ENCODE measurements around the gene H3-3A. TPM values are rescaled to one million over a fixed set of nuclear protein-coding genes. Genes with fewer than 3 reads are reported as not detected.
A peak's percentile ranks its signal among the peaks of the same experiment; 100 is the strongest.

H3-3A gene
- polyA plus RNA-seq, 3 donors, result 282 to 940 (median 473) TPM

DNA sequence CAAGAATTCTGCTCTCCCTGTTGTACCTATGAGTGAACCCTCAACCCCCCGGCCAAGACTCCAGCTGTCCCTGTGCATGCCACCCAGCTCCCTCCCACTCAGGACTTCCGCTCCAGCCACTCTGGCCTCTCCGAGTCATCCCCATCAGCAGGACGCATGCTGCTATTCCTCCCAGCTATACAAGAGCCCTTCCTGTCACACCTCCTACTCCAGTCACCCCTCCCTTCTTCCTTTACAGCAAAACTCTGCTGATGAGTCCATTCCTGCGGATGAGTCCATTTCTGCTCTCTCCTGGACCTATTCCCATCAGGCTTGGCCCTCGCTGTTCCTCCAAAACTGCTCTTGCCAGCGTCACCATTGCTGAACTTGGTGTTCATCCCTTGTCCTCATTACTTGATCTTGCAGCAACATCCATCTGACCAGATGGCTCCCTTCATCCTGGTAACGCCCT lies 42.2 kb downstream of the H3-3A start:
- H3K27ac ChIP-seq (ENCODE audit: low read depth, low read length), result no peak overlapping the region
- 66 to 80% (median 73%) methylated on average over 8 of the region's 8 CpGs for WGBS, 3 donors

DNA sequence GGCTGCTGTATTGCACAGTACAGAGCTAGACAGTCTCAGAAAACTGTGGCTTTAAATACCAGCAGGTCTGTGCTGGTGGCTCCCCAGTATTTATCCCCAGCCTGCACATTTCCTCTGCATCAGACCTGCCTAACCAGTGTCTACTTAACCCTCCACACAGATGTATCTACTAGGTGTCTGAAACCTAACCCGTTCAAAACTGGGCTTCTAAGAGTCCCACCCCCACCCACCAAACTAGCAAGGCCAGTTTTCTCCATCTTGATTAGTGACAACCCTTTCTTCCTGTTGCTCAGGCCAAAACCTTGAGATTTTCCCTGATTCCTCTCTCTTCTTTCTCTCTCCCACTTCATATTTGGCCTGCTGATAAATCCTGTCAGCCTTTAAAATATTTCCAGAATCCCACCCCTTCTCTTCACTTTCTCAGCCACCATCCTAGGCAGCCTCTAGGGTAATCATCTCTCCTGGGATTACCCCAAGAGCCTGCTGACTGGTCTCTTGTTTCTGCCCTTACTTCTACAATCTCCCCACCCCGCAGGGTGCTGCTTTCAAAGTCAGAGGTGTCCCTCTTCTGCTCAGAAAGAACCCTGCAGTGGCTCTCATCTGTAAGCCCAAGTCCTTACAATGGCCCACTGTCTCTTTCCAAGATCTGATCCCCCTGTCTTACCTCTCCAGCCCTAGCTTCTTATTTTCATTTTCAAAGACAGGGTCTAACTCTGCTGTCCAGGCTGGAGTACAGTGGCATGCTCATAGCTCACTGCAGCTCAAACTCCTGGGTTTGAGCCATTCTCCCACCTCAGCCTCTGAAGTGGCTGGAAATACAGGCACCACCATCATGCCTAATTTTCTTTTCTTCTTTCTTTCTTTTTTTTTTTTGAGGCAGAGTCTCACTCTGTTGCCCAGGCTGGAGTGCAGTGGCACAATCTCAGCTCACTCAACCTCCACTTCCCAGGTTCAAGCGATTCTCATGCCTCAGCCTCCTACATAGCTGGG lies 45.2 kb downstream of the H3-3A start:
- H3K27ac ChIP-seq (ENCODE audit: low read depth, low read length), result no peak overlapping the region
- 69 to 82% (median 76%) methylated on average over 3 of the region's 3 CpGs for WGBS, 3 donors

DNA sequence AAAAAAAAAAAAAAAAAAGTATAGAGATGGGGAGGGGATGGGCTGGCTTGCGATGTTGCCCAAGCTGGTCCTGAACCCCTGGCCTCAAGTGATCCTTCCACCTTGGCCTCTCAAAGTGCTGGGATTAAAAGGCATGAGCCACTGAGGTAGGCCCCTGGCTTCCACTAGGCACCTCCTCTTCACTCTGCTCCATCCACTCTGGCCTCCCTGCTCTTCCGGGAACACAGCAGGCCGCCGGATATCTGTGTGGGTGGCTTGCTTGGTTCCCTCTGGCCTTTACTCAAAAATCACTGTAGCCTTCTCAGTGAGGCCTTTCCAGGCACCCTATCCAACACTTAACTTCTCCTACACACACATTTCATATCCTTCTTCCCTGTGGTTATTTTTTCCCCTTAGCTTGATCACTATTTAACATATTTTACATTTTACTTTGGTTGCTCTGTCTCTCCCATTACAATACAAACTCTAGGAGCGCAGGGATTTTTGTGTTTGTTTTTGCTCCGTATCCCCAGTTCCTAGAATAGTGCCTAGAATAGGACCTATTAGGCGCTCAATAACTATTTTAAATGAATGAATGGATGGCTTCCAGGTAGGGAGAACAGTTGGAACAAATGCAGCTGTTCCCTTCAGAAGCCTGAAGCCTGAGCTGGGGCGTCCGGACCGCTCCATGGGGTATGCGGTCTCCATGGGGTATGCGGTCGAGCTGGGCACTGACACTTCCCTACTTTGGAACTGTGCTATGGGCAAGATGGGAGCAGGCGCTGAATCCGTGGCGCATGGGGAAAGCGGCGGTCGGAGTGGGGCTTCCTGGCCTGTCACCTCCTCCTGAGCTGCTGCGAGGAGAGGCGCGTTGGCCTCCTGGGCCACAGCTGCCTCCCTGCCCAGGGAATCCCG lies 46.7 kb downstream of the H3-3A start:
- peak overlapping the region; percentile 68 for H3K27ac ChIP-seq (ENCODE audit: low read depth, low read length)
- WGBS, 3 donors, result 11 to 20% (median 14%) methylated on average over 23 of the region's 23 CpGs

GRCh38 chr1:226109829-226110248 lies 47.3 kb downstream of the H3-3A start:
- 0 to 1% (median 1%) methylated on average over 42 to 57 of the region's 57 CpGs for WGBS, 3 donors
- H3K27ac ChIP-seq (ENCODE audit: low read depth, low read length), result peak overlapping the region; percentile 68

GRCh38 chr1:226110249-226111097 lies 48.0 kb downstream of the H3-3A start:
- whole genome bisulfite sequencing, 3 donors, result 1% methylated on average over 70 to 73 of the region's 73 CpGs

DNA sequence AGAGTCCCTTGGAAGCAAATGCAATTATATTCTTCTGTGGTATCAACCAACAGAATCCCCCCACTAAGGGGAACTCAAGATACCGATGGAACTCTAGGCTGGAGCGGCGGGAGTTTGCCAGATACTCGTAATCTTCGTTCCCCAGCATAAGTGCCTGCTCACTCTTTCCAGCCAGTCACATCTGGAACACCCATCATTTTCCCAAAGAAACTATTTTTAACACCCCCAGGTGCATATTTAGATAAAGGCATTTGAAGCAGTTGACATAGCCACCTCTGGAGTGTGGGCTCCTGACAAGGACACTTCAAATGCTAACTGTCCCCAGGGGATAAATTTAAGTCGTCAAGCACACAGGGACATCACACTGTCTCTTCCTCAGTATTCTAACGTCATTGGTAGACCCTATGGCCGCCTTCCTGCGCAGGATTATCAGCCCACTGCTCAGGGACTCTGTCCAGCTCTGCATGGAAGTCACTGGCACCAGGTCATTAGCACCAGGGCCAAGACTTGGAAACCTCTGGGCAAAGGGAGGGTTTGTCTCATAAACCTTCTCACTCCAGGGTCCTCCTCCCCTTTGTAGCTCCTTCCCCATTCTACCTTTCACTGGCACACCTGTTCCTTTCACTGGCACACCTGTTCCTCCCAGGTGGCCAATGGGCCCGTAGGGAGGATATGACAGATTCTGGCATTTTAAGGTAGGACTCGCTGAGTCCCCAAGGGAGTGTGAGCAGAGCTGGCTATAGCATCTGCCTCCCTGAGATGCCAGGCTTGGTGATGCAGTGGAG lies 48.8 kb downstream of the H3-3A start:
- WGBS, 3 donors, result 28 to 41% (median 40%) methylated on average over 11 of the region's 11 CpGs
- H3K27ac ChIP-seq (ENCODE audit: low read depth, low read length), result peak overlapping the region; percentile 80

More at GRCh38 chr1:226110249-226111097, 48.0 kb downstream of the H3-3A start:
- H3K27ac ChIP-seq (ENCODE audit: low read depth, low read length), result peak overlapping the region; percentile 80

- 79 to 86% (median 85%) methylated on average over 7 of the region's 7 CpGs for WGBS, 3 donors
- no peak overlapping the region for H3K27ac ChIP-seq (ENCODE audit: low read depth, low read length)
Observed at GRCh38 chr1:226111883-226112261, 49.4 kb downstream of the H3-3A start.

DNA sequence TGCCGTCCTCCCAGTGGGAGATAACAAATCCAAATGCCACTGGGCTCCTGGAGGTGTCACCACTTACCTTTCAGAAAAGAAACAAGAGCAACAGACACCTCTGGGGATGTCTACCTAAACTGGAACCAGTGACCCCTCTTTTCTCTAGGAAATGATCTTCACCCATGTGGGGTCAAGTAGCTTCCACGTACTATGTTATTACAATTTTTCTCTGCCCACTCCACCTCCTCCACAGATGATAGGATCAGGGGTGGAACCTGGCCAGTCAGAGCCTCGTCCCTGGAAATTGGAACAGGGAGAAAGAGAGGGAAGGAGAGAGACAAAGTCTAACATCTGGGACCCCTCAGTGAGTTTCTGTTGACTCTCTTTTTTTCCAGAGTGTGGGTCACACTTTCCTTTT lies 50.1 kb downstream of the H3-3A start:
- H3K27ac ChIP-seq (ENCODE audit: low read depth, low read length), result no peak overlapping the region

DNA sequence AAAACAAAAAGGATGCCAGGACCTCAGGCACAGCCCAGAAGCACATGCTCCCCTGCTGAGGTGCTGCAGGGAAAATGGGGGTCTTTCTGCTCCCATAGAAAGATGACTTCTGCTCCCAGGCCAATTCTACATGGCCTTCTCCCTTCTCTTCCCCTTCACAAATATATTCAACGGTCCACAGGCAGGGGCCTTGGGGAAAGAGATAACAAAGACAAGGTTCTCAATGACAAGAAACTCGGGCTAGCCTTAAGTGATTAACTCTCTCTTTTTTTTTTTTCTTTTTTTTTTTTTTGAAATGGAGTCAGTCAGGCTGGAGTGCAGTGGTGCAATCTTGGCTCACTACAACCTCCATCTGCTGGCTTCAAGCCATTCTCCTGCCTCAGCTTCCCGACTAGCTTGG lies 54.2 kb downstream of the H3-3A start:
- H3K27ac ChIP-seq (ENCODE audit: low read depth, low read length), result no peak overlapping the region
- 55 to 74% (median 65%) methylated on average over 3 of the region's 3 CpGs for WGBS, 3 donors

More for the DNA sequence above, 50.1 kb downstream of the H3-3A start:
- 89 to 91% (median 90%) methylated on average over 3 of the region's 3 CpGs for WGBS, 3 donors

DNA sequence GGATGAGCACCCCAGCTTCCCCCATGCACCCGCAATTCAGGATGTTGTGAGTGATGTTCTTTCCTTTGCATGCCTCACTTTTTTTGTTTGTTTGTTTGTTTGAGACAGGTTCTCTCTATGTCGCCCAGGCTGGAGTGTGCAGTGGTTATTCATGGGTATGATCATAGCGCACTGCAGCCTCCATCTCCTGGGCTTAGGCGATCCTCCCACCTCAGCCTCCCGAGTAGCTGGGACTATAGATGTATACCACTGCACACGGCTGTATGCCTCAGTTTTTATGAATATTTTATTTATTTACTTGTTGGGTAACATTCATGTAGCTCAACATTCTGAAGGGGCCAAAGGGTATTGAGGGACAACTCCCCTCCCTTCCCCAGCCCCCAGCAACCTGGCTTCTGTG lies 54.8 kb downstream of the H3-3A start:
- WGBS, 3 donors, result 78 to 93% (median 86%) methylated on average over 6 of the region's 6 CpGs
- no peak overlapping the region for H3K27ac ChIP-seq (ENCODE audit: low read depth, low read length)

DNA sequence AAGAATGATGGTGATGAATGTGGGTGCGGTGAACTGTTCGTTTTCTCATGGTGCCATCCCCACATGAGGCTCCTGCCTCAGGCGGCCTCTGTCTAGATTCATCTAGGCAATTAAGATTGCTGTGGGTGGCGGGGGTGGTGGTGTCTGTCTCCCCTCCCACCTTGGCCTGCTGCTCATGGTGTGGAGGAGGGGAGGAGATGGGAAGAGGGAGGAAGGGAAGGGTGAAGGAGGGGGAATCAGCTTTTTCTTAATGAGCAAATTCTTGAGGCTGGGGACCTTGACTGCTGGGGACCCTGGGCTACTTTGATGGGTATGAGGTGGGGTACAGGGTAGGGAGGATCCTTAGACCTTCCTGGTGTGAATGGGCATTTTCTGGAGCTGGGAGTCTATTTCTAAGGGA lies 55.8 kb downstream of the H3-3A start:
- H3K27ac ChIP-seq (ENCODE audit: low read depth, low read length), result no peak overlapping the region
- WGBS, 3 donors, result 88 to 95% (median 91%) methylated on average over 4 of the region's 4 CpGs

DNA sequence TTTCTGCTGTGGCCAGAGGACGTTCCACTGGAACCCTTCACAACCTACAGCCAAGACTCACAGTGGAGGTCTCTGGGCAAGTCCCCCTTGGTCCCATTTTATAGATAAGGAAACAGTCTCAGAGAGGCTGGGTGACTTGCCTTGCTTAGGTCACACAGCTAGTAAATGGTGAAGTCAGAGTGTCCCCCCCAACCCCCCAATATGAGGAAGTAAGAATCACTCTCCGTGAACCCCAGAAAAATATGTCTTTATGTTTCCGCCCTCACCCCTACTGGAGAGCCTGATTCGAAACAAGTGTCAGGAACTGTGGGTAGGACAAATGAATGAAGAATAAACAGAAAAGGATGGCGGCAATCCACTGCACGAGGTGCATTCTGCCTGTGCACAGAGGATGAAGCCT lies 56.7 kb downstream of the H3-3A start:
- 81 to 86% (median 86%) methylated on average over 6 of the region's 6 CpGs for WGBS, 3 donors
- H3K27ac ChIP-seq (ENCODE audit: low read depth, low read length), result no peak overlapping the region

DNA sequence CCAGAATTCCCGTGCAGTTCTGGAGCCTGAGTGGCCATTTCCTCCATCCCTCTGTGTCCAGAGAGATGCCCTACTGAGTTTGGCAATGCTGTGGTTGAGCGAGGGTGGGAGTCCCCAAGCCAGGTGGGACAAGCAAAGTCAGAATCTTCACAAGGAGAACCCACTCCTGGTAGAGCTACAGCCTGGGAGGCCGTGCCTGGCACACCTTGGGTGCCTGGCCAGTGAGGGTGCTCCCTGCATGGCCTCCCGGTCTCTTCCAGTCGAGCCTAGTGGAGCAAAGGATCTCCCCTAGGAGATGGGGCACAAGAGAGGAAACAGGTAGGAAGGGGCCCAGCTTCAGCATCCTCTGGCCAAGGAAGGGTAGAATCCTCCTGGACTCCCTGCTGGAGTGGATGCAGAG lies 57.9 kb downstream of the H3-3A start:
- 71 to 90% (median 88%) methylated on average over 5 of the region's 5 CpGs for WGBS, 3 donors

DNA sequence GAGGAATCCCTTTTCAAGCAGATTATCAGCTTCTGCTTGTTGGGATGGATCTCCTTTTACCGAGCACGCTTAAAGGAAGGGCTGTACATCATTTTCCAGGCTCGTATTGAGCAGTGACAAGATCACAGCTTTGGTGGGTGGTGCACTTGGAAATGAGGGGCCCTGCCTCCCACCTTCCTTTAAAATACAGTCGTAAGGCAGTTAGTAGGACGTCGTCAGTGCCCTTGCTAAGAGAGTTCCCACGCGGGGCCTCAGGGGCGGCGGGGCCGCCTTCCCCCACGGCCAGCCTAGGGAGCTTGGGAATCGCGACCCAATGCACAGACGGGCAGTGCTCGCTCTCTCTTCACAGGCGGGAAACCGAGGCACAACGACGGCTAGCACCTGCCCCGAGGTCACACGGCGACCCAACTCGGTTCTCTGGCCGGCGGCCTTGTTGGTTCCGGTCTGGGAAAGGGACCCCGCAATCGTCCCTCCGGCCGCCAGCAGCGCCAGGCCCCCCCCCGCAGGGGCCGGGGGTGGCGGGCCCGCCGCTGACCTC lies 58.6 kb downstream of the H3-3A start:
- H3K27ac ChIP-seq (ENCODE audit: low read depth, low read length), result no peak overlapping the region
- WGBS, 3 donors, result 14 to 18% (median 14%) methylated on average over 26 to 37 of the region's 37 CpGs

More for the DNA sequence above, 57.9 kb downstream of the H3-3A start:
- H3K27ac ChIP-seq (ENCODE audit: low read depth, low read length), result no peak overlapping the region
